Karpas-422 (cell line): ENCODE measurements around the gene KRTAP5-6. TPM values are rescaled to one million over a fixed set of nuclear protein-coding genes. Genes with fewer than 3 reads are reported as not detected.
"Not testable (repeated sequence)": the region's sequence is repeated elsewhere in the genome, so short reads cannot be mapped to it uniquely, and the experiment has no call there.

ENCODE experiments used
- DNase-seq: peaks from one replicate; pipeline ENCODE4 v3.0.0-alpha.2; 2015
- H2AFZ ChIP-seq: fragments of 200-600 bp; sonication (generic); 2 replicates; pipeline ENCODE4 v1.6.1; 2014; ENCODE audit warnings: antibody characterized with exemption, low read length, mixed read lengths
- H3K27ac ChIP-seq: fragments of 200-600 bp; sonication (generic); 2 replicates; pipeline ENCODE4 v1.5.1; 2014; ENCODE audit warnings: mild to moderate bottlenecking, low read length, moderate library complexity
- H3K27me3 ChIP-seq: fragments of 200-600 bp; sonication (generic); 2 replicates; pipeline ENCODE4 v1.6.1; 2014; ENCODE audit warnings: low read length, mixed read lengths
- H3K36me3 ChIP-seq: fragments of 200-600 bp; sonication (generic); 2 replicates; pipeline ENCODE4 v1.6.1; 2014; ENCODE audit warnings: low read length, mixed read lengths; ENCODE audit not compliant: insufficient read depth
- H3K4me1 ChIP-seq: fragments of 200-600 bp; sonication (generic); 2 replicates; pipeline ENCODE4 v1.6.1; 2014; ENCODE audit warnings: mild to moderate bottlenecking, low read length, mixed read lengths
- H3K4me2 ChIP-seq: fragments of 200-600 bp; sonication (generic); 2 replicates; pipeline ENCODE4 v1.6.1; 2014; ENCODE audit warnings: low read length, low read depth, mild to moderate bottlenecking; ENCODE audit not compliant: poor library complexity, severe bottlenecking
- H3K4me3 ChIP-seq: fragments of 200-600 bp; sonication (generic); 2 replicates; pipeline ENCODE4 v1.5.1; 2014; ENCODE audit warnings: mild to moderate bottlenecking, antibody characterized with exemption, low read length, mixed read lengths
- H3K79me2 ChIP-seq: fragments of 200-600 bp; sonication (generic); 2 replicates; pipeline ENCODE4 v1.6.1; 2014; ENCODE audit warnings: mild to moderate bottlenecking, low read length, mixed read lengths
- H3K9ac ChIP-seq: fragments of 200-600 bp; sonication (generic); 2 replicates; pipeline ENCODE4 v1.6.0; 2014; ENCODE audit warnings: low read length
- H3K9me2 ChIP-seq: fragments of 200-600 bp; sonication (generic), shearing (Covaris generic); replicated peaks from 2 replicates; pipeline ENCODE4 v1.6.0; 2014; ENCODE audit warnings: mild to moderate bottlenecking, low read length, moderate library complexity; ENCODE audit not compliant: insufficient read depth
- H3K9me3 ChIP-seq: fragments of 300-700, 200-600 bp; sonication (generic); 2 replicates; pipeline ENCODE4 v1.6.1; 2014; ENCODE audit warnings: low read length, mixed read lengths
- H4K20me1 ChIP-seq: fragments of 200-600 bp; sonication (generic); 2 replicates; pipeline ENCODE4 v1.6.1; 2014; ENCODE audit warnings: mild to moderate bottlenecking, antibody characterized with exemption, low read length, low read depth; ENCODE audit not compliant: insufficient read depth
- total RNA-seq: library from RNA; depleted of rRNA; stranded (reverse); fragments of >200 nt; shearing (Covaris generic); gene quantifications from 2 replicates; pipeline ENCODE4 v1.2.3, GENCODE V29; 2014; ENCODE audit warnings: low replicate concordance

The KRTAP5-6 gene
- total RNA-seq, 1 experiment from 2014 or later, result not detected

DNA sequence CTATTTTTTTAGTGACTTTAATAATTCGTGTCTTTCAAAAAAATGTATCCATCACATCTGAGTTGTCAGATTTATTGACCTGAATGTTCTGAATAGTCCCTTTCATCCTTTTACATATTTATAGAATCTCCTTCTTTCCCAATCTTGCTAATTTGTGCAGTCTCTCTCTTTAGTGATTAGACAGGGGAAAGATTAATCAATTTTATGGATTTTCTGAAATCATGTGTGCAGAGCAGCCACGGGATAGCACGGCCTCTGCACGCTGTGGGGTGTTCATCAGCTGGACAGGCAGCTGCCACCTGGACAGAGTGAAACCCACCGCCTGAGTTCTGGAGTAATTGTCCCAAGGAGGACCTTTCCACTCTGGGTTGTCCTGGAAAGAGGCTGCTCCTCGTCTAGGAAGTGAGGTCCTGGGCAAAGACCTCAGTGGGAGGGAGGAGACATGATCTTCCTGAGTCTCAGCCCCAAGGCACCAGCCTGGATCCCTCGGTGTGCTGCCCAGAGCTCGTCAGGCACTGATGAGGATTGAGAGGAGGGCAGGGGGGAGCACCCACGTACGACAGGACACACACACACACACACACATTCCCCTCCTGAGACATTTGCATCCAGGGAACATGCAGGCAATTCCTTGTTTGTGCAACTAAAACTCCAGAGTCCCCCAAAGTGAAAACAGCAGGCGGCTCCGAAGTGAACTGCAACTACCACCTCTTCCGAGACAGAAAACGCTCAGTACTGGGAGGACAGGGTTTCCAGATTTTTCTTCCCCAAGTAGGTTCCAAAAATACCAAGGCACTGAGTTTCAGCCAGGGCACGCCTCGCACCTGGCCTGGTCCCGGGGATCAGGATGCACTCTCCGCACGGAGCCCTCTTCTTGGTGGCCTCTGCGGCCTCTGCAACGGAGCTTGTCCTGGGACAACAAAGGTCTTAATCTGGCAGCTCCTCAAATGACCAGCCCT lies 22.5 kb upstream of the KRTAP5-6 start:
- Histone ChIP-seq H3K9me2 (no peaks in the 10 kb centered on the region), H3K4me3 (no peak overlapping the region), H3K27ac (no peak overlapping the region), H3K9ac (no peak overlapping the region), H3K79me2 (no peaks in the 10 kb centered on the region), H3K27me3 (no peaks in the 10 kb centered on the region), H4K20me1 (no peaks in the 10 kb centered on the region), H2AFZ (no peak overlapping the region), H3K4me2 (no peak overlapping the region), H3K9me3 (no peaks in the 10 kb centered on the region), H3K36me3 (no peaks in the 10 kb centered on the region), H3K4me1 (no peaks in the 10 kb centered on the region)
- DNase-seq, result peak; percentile 11

DNA sequence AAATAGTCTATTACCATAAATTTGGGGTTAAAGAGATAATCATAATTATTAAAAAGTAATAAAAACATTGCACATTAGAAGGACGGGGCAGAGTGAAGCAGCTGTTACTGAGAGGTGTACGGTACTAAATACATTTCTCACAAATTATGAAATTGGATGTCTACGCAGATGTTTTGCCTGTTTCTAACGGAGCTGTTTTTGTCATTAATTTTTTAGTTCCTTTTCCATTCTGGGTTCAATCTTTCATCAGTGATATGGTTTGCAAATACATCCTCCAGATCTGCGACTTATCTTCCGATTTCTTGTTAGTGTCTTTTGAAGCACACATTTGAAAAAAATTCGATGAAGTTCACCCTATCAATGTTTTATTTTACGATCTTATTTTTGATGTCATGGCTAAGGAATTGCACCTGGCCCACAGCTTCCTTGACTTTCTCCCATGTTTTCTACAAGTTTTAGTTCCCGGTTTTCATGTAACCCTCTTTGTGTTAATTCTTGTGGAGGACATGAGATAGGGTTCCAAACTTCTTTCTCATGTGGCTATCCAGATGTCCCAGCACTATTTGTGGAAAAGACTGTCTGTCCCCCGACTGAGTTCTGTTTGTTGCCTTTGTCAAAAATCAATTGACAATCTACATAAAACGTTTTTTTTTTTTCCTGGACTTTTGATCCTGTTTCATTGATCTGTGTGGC lies 21.3 kb upstream of the KRTAP5-6 start:
- no peak overlapping the region for H3K4me3 ChIP-seq
- no peaks in the 10 kb centered on the region for H3K9me3 ChIP-seq
- no peaks in the 10 kb centered on the region for H3K79me2 ChIP-seq
- DNase-seq, result peak; percentile 14
- no peaks in the 10 kb centered on the region for H4K20me1 ChIP-seq
- no peak overlapping the region for H3K4me2 ChIP-seq
- H2AFZ ChIP-seq, result no peak overlapping the region
- no peak overlapping the region for H3K9ac ChIP-seq
- no peak overlapping the region for H3K27ac ChIP-seq
- H3K27me3 ChIP-seq, result no peaks in the 10 kb centered on the region
- H3K36me3 ChIP-seq, result no peaks in the 10 kb centered on the region
- no peaks in the 10 kb centered on the region for H3K9me2 ChIP-seq
- H3K4me1 ChIP-seq, result no peaks in the 10 kb centered on the region

DNA sequence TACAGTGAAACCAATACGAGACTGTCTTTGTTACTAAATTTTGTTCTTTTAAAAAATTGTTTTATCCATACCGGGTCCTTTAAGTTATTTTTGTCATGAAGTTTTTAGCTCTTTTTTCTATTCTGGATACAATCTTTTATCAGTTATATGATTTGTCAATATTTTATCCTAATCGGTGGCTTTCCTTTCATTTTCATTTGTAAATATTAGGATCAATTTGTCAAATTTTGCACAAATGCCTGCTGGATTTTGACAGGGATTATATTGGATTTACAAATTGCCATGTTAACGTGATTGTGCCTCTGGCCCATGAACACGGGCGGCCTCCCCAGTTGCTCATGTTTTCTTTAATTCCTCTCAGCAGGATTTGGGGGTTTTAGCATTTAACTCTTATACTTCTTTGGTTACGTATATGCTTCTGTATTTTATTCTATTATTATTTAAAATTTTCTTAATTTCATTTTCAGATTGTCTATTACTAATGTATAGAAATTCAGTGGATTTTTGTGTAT lies 20.7 kb upstream of the KRTAP5-6 start:
- no peak for DNase-seq
- Histone ChIP-seq H3K4me2 (no peak overlapping the region), H3K27me3 (no peaks in the 10 kb centered on the region), H3K9me3 (no peaks in the 10 kb centered on the region), H3K27ac (no peak overlapping the region), H3K79me2 (no peaks in the 10 kb centered on the region), H2AFZ (no peak overlapping the region), H3K9ac (no peak overlapping the region), H3K9me2 (no peaks in the 10 kb centered on the region), H4K20me1 (no peaks in the 10 kb centered on the region), H3K36me3 (no peaks in the 10 kb centered on the region), H3K4me3 (no peak overlapping the region), H3K4me1 (no peaks in the 10 kb centered on the region)

DNA sequence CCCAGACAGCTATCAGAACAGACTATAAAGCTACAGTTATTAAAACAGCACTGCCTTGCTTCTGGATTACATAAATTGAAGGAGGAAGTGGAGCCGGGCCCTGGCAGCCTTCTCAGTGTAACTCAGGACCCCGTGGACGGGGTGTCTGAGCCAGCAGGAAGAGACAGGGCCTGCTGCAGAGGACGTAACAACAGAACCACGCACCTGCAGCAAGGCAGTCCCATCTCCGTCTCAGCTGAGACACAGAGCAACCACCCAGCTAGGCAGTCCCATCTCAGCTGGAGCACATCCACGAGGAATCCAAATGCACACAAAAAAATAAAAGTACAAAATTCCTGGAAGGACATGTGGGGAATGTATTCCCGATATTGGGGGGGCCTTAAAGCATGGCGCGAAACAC lies 17.1 kb upstream of the KRTAP5-6 start:
- Histone ChIP-seq H4K20me1 (no peaks in the 10 kb centered on the region), H3K4me2 (no peak overlapping the region), H2AFZ (no peak overlapping the region), H3K9ac (no peak overlapping the region), H3K27ac (no peak overlapping the region), H3K4me1 (no peaks in the 10 kb centered on the region), H3K79me2 (no peaks in the 10 kb centered on the region), H3K9me3 (no peaks in the 10 kb centered on the region), H3K36me3 (no peaks in the 10 kb centered on the region), H3K9me2 (no peaks in the 10 kb centered on the region), H3K27me3 (no peaks in the 10 kb centered on the region), H3K4me3 (no peak overlapping the region)
- no peak for DNase-seq

DNA sequence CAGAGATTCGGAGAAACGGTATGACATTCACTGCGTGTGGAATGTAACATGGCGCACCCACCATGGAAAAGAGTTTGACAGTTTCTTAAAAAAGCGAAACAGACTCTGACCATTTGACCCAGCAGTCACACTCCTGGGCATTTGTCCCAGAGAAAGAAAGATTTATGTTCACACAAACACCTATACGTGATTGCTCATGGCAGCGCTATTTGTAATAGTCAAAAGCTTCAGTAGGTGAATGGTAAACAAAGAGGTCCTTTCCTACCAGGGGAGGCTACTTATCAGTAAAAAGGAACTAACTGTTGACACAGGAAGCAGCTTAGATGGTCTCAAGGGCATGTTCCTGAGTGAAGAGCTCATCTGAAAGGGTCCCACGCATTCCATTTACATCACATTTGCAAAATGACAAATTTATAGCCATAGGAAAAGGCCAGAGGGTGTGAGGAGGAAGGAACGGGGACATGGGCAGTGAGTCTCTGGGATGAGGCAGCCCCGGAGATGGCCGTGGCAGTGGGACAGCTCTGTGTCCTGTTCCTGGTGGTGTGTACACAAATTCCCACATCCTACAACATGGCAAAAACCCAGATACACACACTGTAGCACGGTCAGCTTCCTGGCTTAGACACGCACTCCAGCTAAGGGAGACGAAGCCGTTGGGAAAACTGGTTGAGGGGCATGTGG lies 14.6 kb upstream of the KRTAP5-6 start:
- Histone ChIP-seq H3K9me3 (no peaks in the 10 kb centered on the region), H2AFZ (no peak overlapping the region), H3K4me2 (no peak overlapping the region), H3K4me1 (no peaks in the 10 kb centered on the region), H3K9me2 (no peaks in the 10 kb centered on the region), H3K36me3 (no peaks in the 10 kb centered on the region), H3K27ac (no peak overlapping the region), H3K4me3 (no peak overlapping the region), H3K9ac (no peak overlapping the region), H4K20me1 (no peaks in the 10 kb centered on the region), H3K79me2 (no peaks in the 10 kb centered on the region), H3K27me3 (no peaks in the 10 kb centered on the region)
- DNase-seq, result peak; percentile 4

DNA sequence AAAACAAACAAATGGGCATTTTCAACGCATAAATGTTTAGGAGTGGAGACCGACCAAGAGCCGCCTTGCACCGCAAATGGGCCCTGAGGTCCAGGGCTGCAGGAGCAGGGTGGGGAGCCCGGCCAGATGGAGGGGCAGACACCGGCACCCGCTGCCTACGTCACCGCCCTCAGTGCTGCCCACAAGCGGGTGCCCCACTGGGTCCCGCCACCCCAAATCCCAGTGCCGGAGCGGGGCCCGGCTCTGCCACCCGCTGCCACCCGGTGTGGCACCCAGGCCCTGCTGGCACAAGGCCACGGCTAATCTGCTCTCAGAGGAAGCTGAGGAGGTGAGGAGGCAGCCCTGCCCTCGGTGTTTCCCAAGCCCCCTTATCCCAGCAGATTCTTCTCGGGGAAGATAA lies 13.8 kb upstream of the KRTAP5-6 start:
- H3K36me3 ChIP-seq, H3K4me3 ChIP-seq, H3K79me2 ChIP-seq, H3K9me3 ChIP-seq, H3K9me2 ChIP-seq, H2AFZ ChIP-seq, H3K4me2 ChIP-seq, H3K27me3 ChIP-seq, H3K9ac ChIP-seq, H4K20me1 ChIP-seq, H3K27ac ChIP-seq, H3K4me1 ChIP-seq: not testable (repeated sequence)
- peak; percentile 6 for DNase-seq

DNA sequence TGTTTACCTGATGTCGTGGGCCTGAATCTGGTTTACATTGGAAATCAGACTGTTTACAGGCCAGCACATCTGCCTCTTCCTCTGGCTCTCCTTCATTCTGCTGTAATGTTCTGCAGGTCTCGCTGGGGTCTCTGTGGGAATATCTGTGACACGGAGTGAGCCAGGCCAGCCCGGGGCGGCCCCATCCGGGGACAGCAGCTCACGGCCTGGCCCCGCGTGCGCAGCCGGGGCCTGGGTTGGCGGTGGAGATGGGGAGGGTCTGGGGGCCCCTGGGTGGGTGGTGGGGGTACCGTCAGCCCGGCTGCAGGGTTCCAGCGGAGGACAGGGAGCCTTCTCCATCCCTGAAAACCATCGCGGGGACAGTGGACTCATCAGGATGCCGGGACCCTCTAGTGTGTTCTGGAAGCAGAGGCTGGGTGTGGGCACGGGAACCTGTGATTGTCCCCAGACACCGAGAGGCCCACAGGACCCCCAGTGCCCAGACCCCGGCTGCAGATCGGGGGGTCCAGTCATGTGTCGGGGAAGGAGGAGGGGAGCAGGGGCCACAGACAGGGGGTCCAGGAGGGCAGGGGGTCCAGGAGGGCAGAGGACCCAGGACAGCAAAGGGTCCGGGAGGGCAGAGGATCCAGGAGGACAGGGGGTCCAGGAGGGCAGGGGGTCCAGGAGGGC lies 13.0 kb upstream of the KRTAP5-6 start:
- H3K4me3 ChIP-seq, H2AFZ ChIP-seq, H3K79me2 ChIP-seq, H3K4me2 ChIP-seq, H3K27ac ChIP-seq, H3K9me3 ChIP-seq, H3K4me1 ChIP-seq, H3K27me3 ChIP-seq, H3K36me3 ChIP-seq, H3K9ac ChIP-seq, H4K20me1 ChIP-seq, H3K9me2 ChIP-seq: not testable (repeated sequence)
- peak; percentile 19 for DNase-seq
